Left ventricle myocardium superior (tissue), 1 donor: ENCODE results near the gene MALL. TPM values are rescaled to one million over a fixed set of nuclear protein-coding genes. Genes with fewer than 3 reads are reported as not detected.
"Not testable (repeated sequence)": the region's sequence is repeated elsewhere in the genome, so short reads cannot be mapped to it uniquely, and the experiment has no call there.

Experiments
- ATAC-seq: fragments of 200-7000 bp; cut with Tn5 transposase; one replicate; pipeline ENCODE4 v1.9.1; 2020; ENCODE audit warnings: mild to moderate bottlenecking, moderate library complexity
- DNase-seq: peaks from one replicate; pipeline ENCODE4 v3.0.0-alpha.2; 2020
- intact Hi-C: fragments of 100-400 bp; cut with micrococcal nuclease; formaldehyde crosslinking; loops from one replicate; pipeline ENCODE4 v1.11.0; 2022
- total RNA-seq: library from RNA; stranded (reverse); fragmentation: NEBNext Ultra II Directional; extraction: Animal tissue kit (Norgen Biotek cat#: 25700); gene quantifications from one replicate; pipeline ENCODE4 v1.2.1, GENCODE V29; 2021
- donor health status: DM: no; HTN: yes; CAD: no; lungs with severe emphysema.

Gene MALL
- total RNA-seq, 1 donor from 2014 or later, result 12.0 TPM

DNA sequence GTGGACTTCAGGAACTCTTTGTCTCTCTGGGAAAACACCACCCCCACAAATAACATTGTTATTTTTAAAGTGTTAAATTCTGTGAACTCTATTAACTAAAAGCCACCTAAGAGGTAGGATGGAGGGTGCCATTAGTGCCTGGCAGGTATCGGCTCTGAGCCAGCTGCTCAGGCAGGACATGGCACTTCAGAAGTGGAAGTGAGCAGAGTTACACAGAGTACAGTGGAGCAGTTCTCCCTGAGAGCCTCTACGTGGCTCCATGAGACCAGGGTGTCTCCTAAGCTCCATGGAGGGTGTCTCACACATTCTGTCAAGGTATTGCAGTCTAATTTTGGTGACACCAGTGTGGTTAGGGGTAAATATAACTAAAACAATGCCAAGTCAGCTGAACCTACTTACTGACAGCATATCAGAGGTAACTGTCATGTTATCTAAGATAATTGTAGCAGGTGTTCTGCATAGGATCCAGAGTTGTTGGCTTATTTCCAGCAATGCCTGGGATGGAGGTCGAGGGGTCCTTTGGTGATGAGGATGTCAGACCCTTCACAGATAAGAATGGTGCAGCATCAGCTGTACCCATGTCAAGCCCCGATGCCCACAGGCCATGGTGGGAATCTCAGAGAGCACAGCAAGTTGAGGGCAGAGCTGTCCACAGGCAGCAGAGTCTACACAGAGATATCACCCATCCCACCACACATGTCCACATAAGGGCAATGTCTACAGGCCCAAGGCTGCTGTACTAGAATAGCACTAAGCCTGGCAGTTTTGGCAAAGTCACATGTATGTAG is 8.6 kb upstream of the MALL start:
- intact Hi-C loops, result no loop called here
- DNase-seq (no peak), ATAC-seq (peak; percentile 31)

DNA sequence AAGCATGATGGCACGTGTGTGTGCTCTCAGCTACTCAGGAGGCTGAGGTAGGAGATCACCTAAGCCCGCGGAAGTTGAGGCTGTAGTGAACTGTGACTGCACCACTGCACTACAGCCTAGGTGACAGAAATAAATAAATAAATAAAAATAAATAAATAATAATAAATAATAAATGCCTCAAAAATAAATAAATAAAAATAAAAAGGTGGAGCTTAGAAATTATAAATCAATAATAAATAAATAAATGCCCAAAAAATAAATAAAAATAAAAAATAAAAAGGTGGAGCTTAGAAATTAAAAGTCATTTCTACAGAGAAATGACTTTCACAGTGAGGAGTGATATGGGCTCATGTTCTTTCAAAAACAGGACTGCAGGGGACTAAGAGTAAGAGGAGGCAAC is 6.0 kb upstream of the MALL start:
- intact Hi-C loops, result no loop called here
- DNase-seq (no peak), ATAC-seq (no peak)

- ATAC-seq (peak; percentile 48), DNase-seq (no peak)
- intact Hi-C loops, result no loop called here
These were observed 5.4 kb upstream of the MALL start for GRCh38 chr2:110121052-110121334.

DNA sequence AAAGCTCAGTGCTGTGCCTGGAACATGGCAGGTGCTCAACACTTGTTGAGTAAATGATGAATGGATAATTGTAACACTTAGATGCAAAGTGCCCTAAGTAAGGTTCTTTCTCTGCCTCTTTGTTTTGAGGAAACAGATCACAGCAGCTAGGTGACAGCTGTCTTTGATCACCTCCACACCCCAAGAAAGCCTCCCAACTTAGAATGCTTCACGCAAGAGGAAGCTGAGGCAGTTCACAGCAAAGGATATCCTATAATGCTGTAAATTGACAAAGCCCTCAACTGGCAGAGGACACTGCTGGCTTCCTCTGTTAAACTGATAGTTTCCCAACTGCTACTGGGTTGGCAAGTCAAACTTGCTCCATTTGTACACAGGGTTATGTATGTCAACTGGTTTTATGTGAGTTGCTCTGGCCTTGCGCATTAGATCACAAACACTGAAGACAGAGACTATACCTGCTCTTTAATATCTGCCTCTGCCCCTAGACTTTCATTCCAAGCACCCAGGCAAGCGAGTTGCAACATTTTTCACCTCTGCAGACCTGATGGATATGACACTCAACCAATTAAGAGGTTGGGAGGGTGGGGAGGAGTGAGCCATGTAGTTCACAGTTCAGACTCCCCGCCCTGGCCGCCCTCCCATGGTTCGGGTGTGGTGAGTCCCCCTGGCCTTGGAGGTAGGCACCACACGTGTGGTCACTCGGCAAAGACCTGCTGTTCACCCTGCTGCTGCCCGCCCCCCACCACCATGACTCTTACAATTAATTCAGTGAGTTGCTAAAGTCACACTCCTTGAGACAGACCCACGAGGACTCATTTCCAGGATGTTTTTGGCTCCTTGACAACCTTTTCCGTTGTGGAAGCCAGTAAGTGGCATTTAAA is 4.8 kb upstream of the MALL start:
- no peak for DNase-seq
- peak; percentile 24 for ATAC-seq
- intact Hi-C loops, result no loop called here

GRCh38 chr2:110116033-110116710 is 550 bp upstream of the MALL start:
- ATAC-seq (peak; percentile 80), DNase-seq (peak; percentile 40)
- intact Hi-C loops, result no loop called here

GRCh38 chr2:110114831-110115255 is 779 bp downstream of the MALL start:
- ATAC-seq (no peak), DNase-seq (no peak)
- intact Hi-C loops, result no loop called here

- ATAC-seq, result no peak
- DNase-seq, result peak; percentile 44
- intact Hi-C loops, result no loop called here
These were observed 1.5 kb downstream of the MALL start for GRCh38 chr2:110113961-110114591.

GRCh38 chr2:110108291-110108690 is 7.3 kb downstream of the MALL start:
- DNase-seq, intact Hi-C loops, ATAC-seq: not testable (repeated sequence)

- DNase-seq (no peak), ATAC-seq (no peak)
- intact Hi-C loops, result no loop called here
These were observed 8.2 kb downstream of the MALL start for GRCh38 chr2:110107092-110108079.

DNA sequence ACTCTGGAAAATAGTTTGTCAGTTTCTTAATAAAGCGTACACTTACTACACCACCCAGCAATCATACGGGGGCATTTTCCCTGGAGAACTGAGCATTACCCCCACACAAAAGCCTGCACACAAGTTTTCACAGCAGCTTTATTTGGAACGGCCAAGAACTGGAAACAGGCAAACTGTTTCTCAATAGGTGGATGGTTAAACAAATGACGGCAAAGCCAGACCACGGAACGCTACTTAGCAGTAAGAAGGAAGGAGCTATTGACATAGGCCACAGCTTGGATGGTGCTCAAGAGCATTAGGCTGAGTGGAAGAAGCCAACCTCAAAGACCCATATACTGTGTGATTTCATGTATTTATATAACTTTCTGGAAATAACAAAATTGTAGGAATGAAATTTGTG is 9.0 kb downstream of the MALL start:
- ATAC-seq, result no peak
- intact Hi-C loops, result no loop called here
- DNase-seq, result no peak

DNA sequence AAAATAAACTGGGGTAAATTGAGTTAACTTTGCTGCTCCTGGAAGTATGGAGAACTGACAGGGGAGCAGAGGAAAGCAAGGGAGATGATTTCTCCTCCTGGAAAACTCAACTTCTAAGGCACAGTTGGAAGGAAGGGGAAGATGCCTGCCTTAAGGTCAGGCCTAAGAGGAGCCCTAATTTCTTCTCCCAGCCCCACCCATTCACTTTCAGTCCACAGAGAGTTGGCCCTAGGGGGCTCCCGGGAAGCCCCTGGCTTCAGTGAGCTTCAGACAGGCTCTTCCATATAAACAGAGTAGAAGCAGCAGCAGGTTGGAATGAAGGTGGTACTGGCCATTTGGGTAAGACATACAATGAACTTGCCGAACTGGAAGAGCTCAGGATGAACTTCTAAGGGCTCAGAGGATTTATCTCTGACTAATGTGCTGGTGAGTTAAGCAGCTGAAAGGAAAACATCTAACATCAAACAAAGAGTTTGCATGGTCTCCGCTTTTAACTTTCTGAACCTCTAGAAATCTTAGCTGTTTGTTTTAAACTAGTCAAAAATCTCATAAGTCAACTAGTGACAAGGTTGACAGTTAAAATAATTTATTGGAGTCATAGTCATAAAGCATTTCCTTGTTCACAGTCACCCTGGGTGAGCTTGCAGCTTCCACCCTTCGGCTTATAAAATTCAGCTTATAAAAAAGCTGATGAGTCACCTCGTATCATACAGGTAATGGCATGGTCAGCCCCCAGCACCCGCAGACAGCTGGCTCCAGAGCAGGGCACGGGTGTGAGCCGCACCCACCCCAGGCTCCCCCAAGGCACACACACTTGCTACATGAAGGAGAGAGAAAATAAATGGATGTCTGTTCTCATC is 9.8 kb downstream of the MALL start:
- DNase-seq (no peak), ATAC-seq (no peak)
- intact Hi-C loops, result no loop called here

GRCh38 chr2:110105183-110105582 is 10.4 kb downstream of the MALL start:
- ATAC-seq (no peak), DNase-seq (no peak)
- intact Hi-C loops, result no loop called here

DNA sequence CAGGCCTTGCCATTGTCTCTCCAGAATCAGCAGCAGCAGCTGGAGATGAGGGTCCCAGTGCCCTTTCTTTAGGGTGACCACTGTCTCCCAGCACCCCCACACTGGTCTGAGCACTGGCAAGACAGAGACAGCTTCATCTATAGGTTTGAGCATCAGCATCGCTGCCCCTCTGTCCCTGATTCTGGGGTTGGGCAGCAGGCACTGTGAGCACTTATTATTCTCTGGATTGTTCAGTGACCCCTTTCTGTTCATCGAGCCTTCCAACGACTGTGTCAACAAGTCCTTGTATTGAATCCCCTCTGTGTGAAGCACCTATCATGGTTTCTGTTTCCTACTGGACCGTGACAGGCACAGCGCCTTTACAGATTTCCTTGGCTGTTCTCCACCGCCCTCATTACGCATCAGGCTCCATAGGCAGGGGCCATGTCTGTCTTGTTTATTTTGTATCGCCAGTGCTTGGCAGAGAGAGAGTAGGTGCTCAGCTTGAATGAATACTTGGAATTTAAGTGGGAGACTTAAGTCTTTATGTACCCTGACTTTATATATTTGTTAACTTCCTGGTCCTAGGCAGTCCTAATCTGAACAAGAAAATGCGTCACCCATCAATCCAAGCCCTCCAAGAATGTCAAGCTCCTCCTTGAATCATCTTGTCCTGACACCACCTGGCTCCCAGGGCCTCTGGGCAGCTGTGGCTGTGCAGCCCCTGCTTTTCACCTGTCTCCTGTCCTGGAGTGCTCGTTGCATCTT is 11.4 kb downstream of the MALL start:
- intact Hi-C loops, result no loop called here
- DNase-seq (no peak), ATAC-seq (no peak)

- intact Hi-C loops, result no loop called here
- no peak for DNase-seq
- no peak for ATAC-seq
These were observed 12.3 kb downstream of the MALL start for GRCh38 chr2:110103061-110103961.

GRCh38 chr2:110101901-110102803 is 13.5 kb downstream of the MALL start:
- intact Hi-C loops, result no loop called here
- DNase-seq (peak; percentile 36), ATAC-seq (no peak)
